Mesenchymal stem cell (in vitro differentiated cells and primary cell): ENCODE results near the gene KCNIP4.

Experiments
- DNase-seq: peaks from one replicate; pipeline ENCODE4 v3.0.0-alpha.2; 2013
- H2AFZ ChIP-seq: one replicate; pipeline ENCODE4 v1.6.1; 2013; ENCODE audit warnings: low read depth, mild to moderate bottlenecking, control low read depth, inconsistent platforms, low read length, moderate library complexity
- H2AK5ac ChIP-seq: 2 replicates; pipeline ENCODE4 v1.6.1; 2013; ENCODE audit warnings: low read length, moderate library complexity, mild to moderate bottlenecking, inconsistent platforms; ENCODE audit not compliant: severe bottlenecking
- H2BK120ac ChIP-seq: one replicate; pipeline ENCODE4 v1.6.1; 2013; ENCODE audit warnings: low read depth, mild to moderate bottlenecking, inconsistent platforms, low read length, moderate library complexity
- H2BK12ac ChIP-seq, 2 experiments: one replicate each; pipeline ENCODE4 v1.6.1; 2013; ENCODE audit warnings: inconsistent platforms in 2 of 2, low read length in 2 of 2, mild to moderate bottlenecking in 2 of 2, moderate library complexity in 2 of 2, control low read depth in 1 of 2
- H2BK15ac ChIP-seq: one replicate; pipeline ENCODE4 v1.6.1; 2013; ENCODE audit warnings: mild to moderate bottlenecking, low read depth, inconsistent platforms; ENCODE audit not compliant: poor library complexity, severe bottlenecking
- H2BK5ac ChIP-seq: 2 replicates; pipeline ENCODE4 v1.6.1; 2013; ENCODE audit warnings: low read depth, mild to moderate bottlenecking, low read length, control low read depth, inconsistent platforms; ENCODE audit not compliant: poor library complexity, severe bottlenecking
- H3K14ac ChIP-seq, 2 experiments: one replicate each; pipeline ENCODE4 v1.6.1; 2013; ENCODE audit warnings: inconsistent platforms in 2 of 2, low read length in 2 of 2, control low read depth in 1 of 2, mild to moderate bottlenecking in 1 of 2, moderate library complexity in 1 of 2
- H3K18ac ChIP-seq, 2 experiments: one replicate each; pipeline ENCODE4 v1.6.1; 2013; ENCODE audit warnings: inconsistent platforms in 2 of 2, low read length in 2 of 2, control low read depth in 1 of 2, low read depth in 1 of 2, mild to moderate bottlenecking in 1 of 2
- H3K23ac ChIP-seq, 2 experiments: one replicate each; pipeline ENCODE4 v1.6.1; 2013; ENCODE audit warnings: inconsistent platforms in 2 of 2, low read length in 2 of 2, mild to moderate bottlenecking in 2 of 2, moderate library complexity in 2 of 2, control low read depth in 1 of 2
- H3K27ac ChIP-seq: 2 replicates; pipeline ENCODE4 v1.5.1; 2013; ENCODE audit warnings: mild to moderate bottlenecking, moderate library complexity, low read length, control low read depth, inconsistent platforms; ENCODE audit not compliant: poor library complexity, severe bottlenecking
- H3K27me3 ChIP-seq, 2 experiments: 2 replicates each; pipeline versions ENCODE4 v1.6.1 to v1.7.0; 2013; ENCODE audit warnings: low read length in 2 of 2, mild to moderate bottlenecking in 2 of 2, moderate library complexity in 2 of 2, control low read depth in 1 of 2, inconsistent platforms in 1 of 2; ENCODE audit not compliant: control insufficient read depth in 1 of 2, insufficient read depth in 1 of 2
- H3K36me3 ChIP-seq, 2 experiments: 2 replicates each; pipeline versions ENCODE4 v1.6.1 to v1.7.0; 2013; ENCODE audit warnings: low read length in 2 of 2, control low read depth in 1 of 2, inconsistent platforms in 1 of 2, low read depth in 1 of 2, mild to moderate bottlenecking in 1 of 2; ENCODE audit not compliant: insufficient read depth in 2 of 2, control insufficient read depth in 1 of 2
- H3K4ac ChIP-seq, 2 experiments: one replicate each; pipeline ENCODE4 v1.6.1; 2013; ENCODE audit warnings: inconsistent platforms in 2 of 2, low read length in 2 of 2, mild to moderate bottlenecking in 2 of 2, moderate library complexity in 2 of 2, control low read depth in 1 of 2, low read depth in 1 of 2
- H3K4me1 ChIP-seq: 2 replicates; pipeline ENCODE4 v1.6.1; 2013; ENCODE audit warnings: low read depth, low read length, control low read depth; ENCODE audit not compliant: control insufficient read depth, insufficient read depth
- H3K4me2 ChIP-seq: 2 replicates; pipeline ENCODE4 v1.6.1; 2013; ENCODE audit warnings: low read length, mild to moderate bottlenecking, inconsistent platforms; ENCODE audit not compliant: poor library complexity, severe bottlenecking
- H3K4me3 ChIP-seq, 2 experiments: 2 replicates each; pipeline versions ENCODE4 v1.5.1 to v1.7.0; 2013; ENCODE audit warnings: low read length in 2 of 2, mild to moderate bottlenecking in 2 of 2, control low read depth in 1 of 2, low read depth in 1 of 2; ENCODE audit not compliant: insufficient read depth in 1 of 2
- H3K79me1 ChIP-seq: replicated peaks from 2 replicates; pipeline ENCODE4 v1.6.1; 2013; ENCODE audit warnings: mild to moderate bottlenecking, control low read depth, low read length, inconsistent platforms; ENCODE audit not compliant: poor library complexity, severe bottlenecking
- H3K9ac ChIP-seq: 2 replicates; pipeline ENCODE4 v1.7.0; 2013; ENCODE audit warnings: mild to moderate bottlenecking, low read length, moderate library complexity
- H3K9me3 ChIP-seq: 2 replicates; pipeline ENCODE4 v1.7.0; 2013; ENCODE audit warnings: mild to moderate bottlenecking, low read length; ENCODE audit not compliant: control insufficient read depth
- H4K8ac ChIP-seq: one replicate; pipeline ENCODE4 v1.6.1; 2013; ENCODE audit warnings: inconsistent platforms, mild to moderate bottlenecking, low read length, moderate library complexity
- H4K91ac ChIP-seq: one replicate; pipeline ENCODE4 v1.6.1; 2013; ENCODE audit warnings: mild to moderate bottlenecking, low read length, inconsistent platforms
- WGBS: methylation state at CpG from one replicate; pipeline ENCODE4 v1.1.7; 2013; ENCODE audit warnings: mixed read lengths; 5-methylcytosine and 5-hydroxymethylcytosine counted together

KCNIP4 gene

GRCh38 chr4:21722157-21722839 lies 226.3 kb downstream of the KCNIP4 start:
- H4K8ac ChIP-seq = no peak overlapping the region
- H3K9me3 ChIP-seq = no peaks in the 10 kb centered on the region
- WGBS = 93% methylated on average over 5 of the region's 6 CpGs
- no peak overlapping the region for H2BK120ac ChIP-seq
- no peak overlapping the region for H2BK5ac ChIP-seq
- no peak overlapping the region for H2AK5ac ChIP-seq
- no peak overlapping the region for H2BK15ac ChIP-seq
- no peak overlapping the region for H2BK12ac ChIP-seq
- no peaks in the 10 kb centered on the region for H3K79me1 ChIP-seq
- H3K9ac ChIP-seq = no peak overlapping the region
- no peak overlapping the region for H3K27ac ChIP-seq
- no peak overlapping the region for H3K23ac ChIP-seq
- H3K4me2 ChIP-seq = no peak overlapping the region
- H3K27me3 ChIP-seq = no peaks in the 10 kb centered on the region
- H3K4ac ChIP-seq = no peak overlapping the region
- no peak overlapping the region for H2AFZ ChIP-seq
- H4K91ac ChIP-seq = no peak overlapping the region
- no peak overlapping the region for H3K14ac ChIP-seq
- H3K4me3 ChIP-seq = no peak overlapping the region
- no peak for DNase-seq
- H3K4me1 ChIP-seq = no peaks in the 10 kb centered on the region
- H3K18ac ChIP-seq = no peak overlapping the region
- H3K36me3 ChIP-seq = no peaks in the 10 kb centered on the region

GRCh38 chr4:21716531-21716930 lies 232.0 kb downstream of the KCNIP4 start:
- WGBS = 90% methylated on average over 5 of the region's 6 CpGs
- no peaks in the 10 kb centered on the region for H3K79me1 ChIP-seq
- no peak for DNase-seq

GRCh38 chr4:21710179-21710835 lies 238.3 kb downstream of the KCNIP4 start:
- no peak overlapping the region for H2AK5ac ChIP-seq
- no peak overlapping the region for H2BK5ac ChIP-seq
- no peak overlapping the region for H2BK12ac ChIP-seq
- H3K4me1 ChIP-seq = no peaks in the 10 kb centered on the region
- H2AFZ ChIP-seq = no peak overlapping the region
- no peak overlapping the region for H4K8ac ChIP-seq
- no peak for DNase-seq
- H3K4me2 ChIP-seq = no peak overlapping the region
- H3K4me3 ChIP-seq = no peak overlapping the region
- 76% methylated on average over 6 of the region's 6 CpGs for WGBS
- H3K18ac ChIP-seq = peak overlapping the region in 1 of 2 experiments; percentile 2
- H3K14ac ChIP-seq = no peak overlapping the region
- no peaks in the 10 kb centered on the region for H3K9me3 ChIP-seq
- no peak overlapping the region for H2BK15ac ChIP-seq
- H3K4ac ChIP-seq = no peak overlapping the region
- no peak overlapping the region for H3K23ac ChIP-seq
- no peak overlapping the region for H4K91ac ChIP-seq
- no peaks in the 10 kb centered on the region for H3K27me3 ChIP-seq
- H3K9ac ChIP-seq = no peak overlapping the region
- H2BK120ac ChIP-seq = no peak overlapping the region
- no peaks in the 10 kb centered on the region for H3K36me3 ChIP-seq
- no peaks in the 10 kb centered on the region for H3K79me1 ChIP-seq
- H3K27ac ChIP-seq = no peak overlapping the region

More at GRCh38 chr4:21716531-21716930, 232.0 kb downstream of the KCNIP4 start:
- Histone ChIP-seq H3K4me2 (no peak overlapping the region), H3K18ac (no peak overlapping the region), H3K4me3 (no peak overlapping the region), H3K4me1 (peaks cover 3% of the 10 kb centered on the region), H2AK5ac (no peak overlapping the region), H3K27me3 (no peaks in the 10 kb centered on the region), H4K8ac (no peak overlapping the region), H3K27ac (no peak overlapping the region), H4K91ac (no peak overlapping the region), H3K9me3 (no peaks in the 10 kb centered on the region), H2AFZ (no peak overlapping the region), H3K9ac (no peak overlapping the region), H3K4ac (no peak overlapping the region), H2BK15ac (no peak overlapping the region), H3K36me3 (no peaks in the 10 kb centered on the region), H3K23ac (no peak overlapping the region), H2BK12ac (no peak overlapping the region), H2BK5ac (no peak overlapping the region), H3K14ac (no peak overlapping the region), H2BK120ac (no peak overlapping the region)

- no peak overlapping the region for H3K9ac ChIP-seq
- H3K14ac ChIP-seq = no peak overlapping the region
- no peak overlapping the region for H3K4me2 ChIP-seq
- no peaks in the 10 kb centered on the region for H3K4me1 ChIP-seq
- no peaks in the 10 kb centered on the region for H3K9me3 ChIP-seq
- H2BK12ac ChIP-seq = no peak overlapping the region
- H4K8ac ChIP-seq = no peak overlapping the region
- no peak overlapping the region for H2AFZ ChIP-seq
- H3K27me3 ChIP-seq = no peaks in the 10 kb centered on the region
- no peak overlapping the region for H3K4ac ChIP-seq
- no peak overlapping the region for H3K23ac ChIP-seq
- no peak overlapping the region for H2BK120ac ChIP-seq
- no peak overlapping the region for H3K27ac ChIP-seq
- H3K79me1 ChIP-seq = no peaks in the 10 kb centered on the region
- H3K4me3 ChIP-seq = no peak overlapping the region
- H2BK15ac ChIP-seq = no peak overlapping the region
- no peak for DNase-seq
- H3K36me3 ChIP-seq = no peaks in the 10 kb centered on the region
- no peak overlapping the region for H2BK5ac ChIP-seq
- H4K91ac ChIP-seq = no peak overlapping the region
- H3K18ac ChIP-seq = no peak overlapping the region
- H2AK5ac ChIP-seq = no peak overlapping the region
These were observed 238.8 kb downstream of the KCNIP4 start for GRCh38 chr4:21709761-21710160.
